Renal pelvis (tissue), 4 donors: ENCODE data around the gene DPP8. TPM values are rescaled to one million over a fixed set of nuclear protein-coding genes. Genes with fewer than 3 reads are reported as not detected.
"Not testable (repeated sequence)": the region's sequence is repeated elsewhere in the genome, so short reads cannot be mapped to it uniquely, and the experiment has no call there.

Experiments
- DNase-seq: peaks from one replicate; pipeline ENCODE4 v3.0.0-alpha.2; 2013
- polyA plus RNA-seq, 3 donors: library from polyadenylated mRNA; unstranded; fragments of 120-200 nt; gene quantifications; one replicate each; pipeline ENCODE4 v1.2.1, GENCODE V29; 2013; ENCODE audit not compliant: insufficient read length in 3 of 3

Gene DPP8
- polyA plus RNA-seq, 3 donors, result 23.4 to 37.1 (median 33.7) TPM

GRCh38 chr15:65406424-65407000, 111.0 kb downstream of the DPP8 start:
- DNase-seq, result no peak

- DNase-seq, result no peak
Observed at GRCh38 chr15:65405791-65406423, 111.6 kb downstream of the DPP8 start.

GRCh38 chr15:65404186-65404872, 113.2 kb downstream of the DPP8 start:
- no peak for DNase-seq

GRCh38 chr15:65402961-65403360, 114.5 kb downstream of the DPP8 start:
- DNase-seq, result no peak

- no peak for DNase-seq
Observed at GRCh38 chr15:65401611-65402240, 115.8 kb downstream of the DPP8 start.

- DNase-seq, result peak; percentile 87
Observed at GRCh38 chr15:65400760-65401610, 116.5 kb downstream of the DPP8 start.

- no peak for DNase-seq
Observed at GRCh38 chr15:65399997-65400396, 117.5 kb downstream of the DPP8 start.

- DNase-seq, result no peak
Observed at GRCh38 chr15:65399001-65399706, 118.3 kb downstream of the DPP8 start.

- not testable (repeated sequence) for DNase-seq
Observed at GRCh38 chr15:65398486-65398885, 119.0 kb downstream of the DPP8 start.

GRCh38 chr15:65396965-65397317, 120.5 kb downstream of the DPP8 start:
- DNase-seq, result no peak

- no peak for DNase-seq
Observed at GRCh38 chr15:65396283-65396964, 121.1 kb downstream of the DPP8 start.

- DNase-seq, result no peak
Observed at GRCh38 chr15:65395567-65396202, 121.8 kb downstream of the DPP8 start.

- DNase-seq, result no peak
Observed at GRCh38 chr15:65394936-65395335, 122.6 kb downstream of the DPP8 start.

- no peak for DNase-seq
Observed at GRCh38 chr15:65394280-65394789, 123.2 kb downstream of the DPP8 start.

- no peak for DNase-seq
Observed at GRCh38 chr15:65393557-65393956, 123.9 kb downstream of the DPP8 start.

GRCh38 chr15:65393091-65393490, 124.4 kb downstream of the DPP8 start:
- no peak for DNase-seq
